ENCODE measurements around the gene ARHGAP25. TPM values are rescaled to one million over a fixed set of nuclear protein-coding genes. Genes with fewer than 3 reads are reported as not detected.

The ARHGAP25 gene
- total and polyA plus RNA-seq, 4 donors, result 3.5 to 7.0 (median 5.3) TPM

DNA sequence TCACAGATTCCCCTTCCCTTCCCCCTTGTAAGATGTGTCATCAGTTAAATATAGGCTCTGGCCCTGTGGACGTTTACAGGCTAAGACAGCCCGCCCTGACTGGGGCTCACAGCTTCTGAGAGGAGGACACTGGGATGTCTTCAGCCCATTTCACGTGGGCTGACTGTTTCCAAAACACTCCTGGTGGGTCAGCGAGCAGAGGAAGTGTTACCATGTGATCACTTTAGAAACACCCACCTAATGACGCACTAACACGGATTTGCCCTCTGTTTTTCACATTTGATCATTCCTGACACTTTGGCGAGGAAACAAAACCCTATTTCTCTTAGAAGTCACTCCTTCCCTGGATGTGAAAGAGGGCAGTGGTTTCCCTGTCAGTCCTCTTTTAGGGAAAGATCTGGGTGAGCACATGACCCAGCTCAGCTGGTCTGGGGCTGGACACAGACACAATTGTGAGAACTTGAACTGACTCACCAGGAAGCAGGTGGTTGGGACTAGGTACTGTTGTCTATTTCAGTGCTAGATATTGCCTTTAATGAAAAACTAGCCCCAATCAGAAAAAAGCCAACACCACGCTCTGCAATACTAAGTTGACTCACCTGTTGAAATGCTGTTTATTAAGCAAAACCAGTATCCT lies 97.7 kb downstream of the ARHGAP25 start:
- no peak for DNase-seq (ENCODE audit: low spot score)
- H3K27ac ChIP-seq (ENCODE audit: low read depth in 1 of 2, low read length in 2 of 2), result peak overlapping the region; percentile 58 to 68
- no peak overlapping the region for H3K4me3 ChIP-seq (ENCODE audit: low read depth in 1 of 3, low read length in 3 of 3)
- 62% methylated on average over 8 of the region's 8 CpGs for WGBS
- no peak for TF ChIP-seq GABPA (IDR thresholded peaks at IDR 0.05 in 1 of 2, conservative IDR thresholded peaks at IDR 0.05 in 1 of 2)
- no peak for TF ChIP-seq EGR1 (IDR thresholded peaks at IDR 0.05; ENCODE audit: low read depth in 2 of 2)
- TF ChIP-seq, protein P1, sequence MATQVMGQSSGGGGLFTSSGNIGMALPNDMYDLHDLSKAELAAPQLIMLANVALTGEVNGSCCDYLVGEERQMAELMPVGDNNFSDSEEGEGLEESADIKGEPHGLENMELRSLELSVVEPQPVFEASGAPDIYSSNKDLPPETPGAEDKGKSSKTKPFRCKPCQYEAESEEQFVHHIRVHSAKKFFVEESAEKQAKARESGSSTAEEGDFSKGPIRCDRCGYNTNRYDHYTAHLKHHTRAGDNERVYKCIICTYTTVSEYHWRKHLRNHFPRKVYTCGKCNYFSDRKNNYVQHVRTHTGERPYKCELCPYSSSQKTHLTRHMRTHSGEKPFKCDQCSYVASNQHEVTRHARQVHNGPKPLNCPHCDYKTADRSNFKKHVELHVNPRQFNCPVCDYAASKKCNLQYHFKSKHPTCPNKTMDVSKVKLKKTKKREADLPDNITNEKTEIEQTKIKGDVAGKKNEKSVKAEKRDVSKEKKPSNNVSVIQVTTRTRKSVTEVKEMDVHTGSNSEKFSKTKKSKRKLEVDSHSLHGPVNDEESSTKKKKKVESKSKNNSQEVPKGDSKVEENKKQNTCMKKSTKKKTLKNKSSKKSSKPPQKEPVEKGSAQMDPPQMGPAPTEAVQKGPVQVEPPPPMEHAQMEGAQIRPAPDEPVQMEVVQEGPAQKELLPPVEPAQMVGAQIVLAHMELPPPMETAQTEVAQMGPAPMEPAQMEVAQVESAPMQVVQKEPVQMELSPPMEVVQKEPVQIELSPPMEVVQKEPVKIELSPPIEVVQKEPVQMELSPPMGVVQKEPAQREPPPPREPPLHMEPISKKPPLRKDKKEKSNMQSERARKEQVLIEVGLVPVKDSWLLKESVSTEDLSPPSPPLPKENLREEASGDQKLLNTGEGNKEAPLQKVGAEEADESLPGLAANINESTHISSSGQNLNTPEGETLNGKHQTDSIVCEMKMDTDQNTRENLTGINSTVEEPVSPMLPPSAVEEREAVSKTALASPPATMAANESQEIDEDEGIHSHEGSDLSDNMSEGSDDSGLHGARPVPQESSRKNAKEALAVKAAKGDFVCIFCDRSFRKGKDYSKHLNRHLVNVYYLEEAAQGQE (IDR thresholded peaks at IDR 0.05), result no peak
- peak; percentile 9 for TF ChIP-seq SP1 (IDR thresholded peaks at IDR 0.05)
- TF ChIP-seq NR2F2 (IDR thresholded peaks at IDR 0.05), result peak; percentile 35
- peak; percentile 23 to 37 for TF ChIP-seq JUND (IDR thresholded peaks at IDR 0.05)
- TF ChIP-seq RXRA (IDR thresholded peaks at IDR 0.05), result peak in 1 of 2 donors; percentile 44
- TF ChIP-seq, protein P2, sequence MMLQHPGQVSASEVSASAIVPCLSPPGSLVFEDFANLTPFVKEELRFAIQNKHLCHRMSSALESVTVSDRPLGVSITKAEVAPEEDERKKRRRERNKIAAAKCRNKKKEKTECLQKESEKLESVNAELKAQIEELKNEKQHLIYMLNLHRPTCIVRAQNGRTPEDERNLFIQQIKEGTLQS (IDR thresholded peaks at IDR 0.05), result no peak
- TF ChIP-seq HNF4G (IDR thresholded peaks at IDR 0.05), result no peak
- no peak for TF ChIP-seq FOXA2 (IDR thresholded peaks at IDR 0.05)
- no peaks in the 10 kb centered on the region for H3K9me3 ChIP-seq (ENCODE audit: control insufficient read depth in 4 of 4, low read length in 3 of 4)
- H3K9ac ChIP-seq (ENCODE audit: low read depth in 1 of 2, low read length in 2 of 2), result no peak overlapping the region
- peaks cover 0 to 6% (median 2%) of the 10 kb centered on the region in 4 donors for H3K4me1 ChIP-seq (ENCODE audit: control insufficient read depth in 4 of 4, insufficient read depth in 4 of 4, low read length in 3 of 4)
- no peaks in the 10 kb centered on the region for H3K27me3 ChIP-seq (ENCODE audit: control insufficient read depth in 4 of 4, insufficient read depth in 4 of 4, low read length in 3 of 4)
- H3K36me3 ChIP-seq (ENCODE audit: control insufficient read depth in 4 of 4, insufficient read depth in 3 of 4, low read depth in 1 of 4, low read length in 3 of 4), result no peaks in the 10 kb centered on the region

DNA sequence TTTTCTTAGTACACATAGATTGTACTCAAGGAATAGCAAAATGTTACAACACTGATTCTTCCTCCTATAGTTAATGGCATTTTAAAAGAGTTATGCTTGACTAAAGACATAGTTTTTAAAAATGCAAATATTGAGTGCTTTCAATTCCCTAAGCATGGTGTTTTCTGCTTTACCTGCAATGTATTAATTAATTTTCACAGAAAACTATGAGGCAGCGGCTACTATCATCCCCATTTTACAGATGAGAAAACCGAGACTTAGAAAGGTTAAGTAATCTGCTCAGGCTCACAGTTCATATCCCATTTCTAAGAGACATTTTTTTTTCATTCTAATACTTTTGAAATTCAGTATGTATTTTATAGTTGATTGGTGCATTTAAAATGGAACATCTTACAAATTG lies 98.6 kb downstream of the ARHGAP25 start:
- Histone ChIP-seq H3K4me3 (ENCODE audit: low read depth in 1 of 3, low read length in 3 of 3) (no peak overlapping the region), H3K27ac (ENCODE audit: low read depth in 1 of 2, low read length in 2 of 2) (peak overlapping the region; percentile 58 to 68), H3K4me1 (ENCODE audit: control insufficient read depth in 4 of 4, insufficient read depth in 4 of 4, low read length in 3 of 4) (peaks cover 0 to 6% (median 2%) of the 10 kb centered on the region in 4 donors), H3K9ac (ENCODE audit: low read depth in 1 of 2, low read length in 2 of 2) (no peak overlapping the region), H3K36me3 (ENCODE audit: control insufficient read depth in 4 of 4, insufficient read depth in 3 of 4, low read depth in 1 of 4, low read length in 3 of 4) (no peaks in the 10 kb centered on the region), H3K27me3 (ENCODE audit: control insufficient read depth in 4 of 4, insufficient read depth in 4 of 4, low read length in 3 of 4) (no peaks in the 10 kb centered on the region), H3K9me3 (ENCODE audit: control insufficient read depth in 4 of 4, low read length in 3 of 4) (no peaks in the 10 kb centered on the region)
- DNase-seq (ENCODE audit: low spot score), result no peak
- TF ChIP-seq SP1 (IDR thresholded peaks at IDR 0.05) (no peak), RAD21 (IDR thresholded peaks at IDR 0.05) (no peak), TAF1 (conservative IDR thresholded peaks at IDR 0.05) (no peak), EGR1 (IDR thresholded peaks at IDR 0.05; ENCODE audit: low read depth in 2 of 2) (no peak), HNF4A (conservative IDR thresholded peaks at IDR 0.05) (no peak), HNF4G (IDR thresholded peaks at IDR 0.05) (no peak), YY1 (IDR thresholded peaks at IDR 0.05) (no peak), NR2F2 (IDR thresholded peaks at IDR 0.05) (no peak), FOXA2 (IDR thresholded peaks at IDR 0.05) (no peak), FOXA1 (IDR thresholded peaks at IDR 0.05) (no peak)
- TF ChIP-seq, protein P3, sequence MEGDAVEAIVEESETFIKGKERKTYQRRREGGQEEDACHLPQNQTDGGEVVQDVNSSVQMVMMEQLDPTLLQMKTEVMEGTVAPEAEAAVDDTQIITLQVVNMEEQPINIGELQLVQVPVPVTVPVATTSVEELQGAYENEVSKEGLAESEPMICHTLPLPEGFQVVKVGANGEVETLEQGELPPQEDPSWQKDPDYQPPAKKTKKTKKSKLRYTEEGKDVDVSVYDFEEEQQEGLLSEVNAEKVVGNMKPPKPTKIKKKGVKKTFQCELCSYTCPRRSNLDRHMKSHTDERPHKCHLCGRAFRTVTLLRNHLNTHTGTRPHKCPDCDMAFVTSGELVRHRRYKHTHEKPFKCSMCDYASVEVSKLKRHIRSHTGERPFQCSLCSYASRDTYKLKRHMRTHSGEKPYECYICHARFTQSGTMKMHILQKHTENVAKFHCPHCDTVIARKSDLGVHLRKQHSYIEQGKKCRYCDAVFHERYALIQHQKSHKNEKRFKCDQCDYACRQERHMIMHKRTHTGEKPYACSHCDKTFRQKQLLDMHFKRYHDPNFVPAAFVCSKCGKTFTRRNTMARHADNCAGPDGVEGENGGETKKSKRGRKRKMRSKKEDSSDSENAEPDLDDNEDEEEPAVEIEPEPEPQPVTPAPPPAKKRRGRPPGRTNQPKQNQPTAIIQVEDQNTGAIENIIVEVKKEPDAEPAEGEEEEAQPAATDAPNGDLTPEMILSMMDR (IDR thresholded peaks at IDR 0.05; ENCODE audit: low read depth, low read length, missing input control), result no peak
- TF ChIP-seq, protein P4, sequence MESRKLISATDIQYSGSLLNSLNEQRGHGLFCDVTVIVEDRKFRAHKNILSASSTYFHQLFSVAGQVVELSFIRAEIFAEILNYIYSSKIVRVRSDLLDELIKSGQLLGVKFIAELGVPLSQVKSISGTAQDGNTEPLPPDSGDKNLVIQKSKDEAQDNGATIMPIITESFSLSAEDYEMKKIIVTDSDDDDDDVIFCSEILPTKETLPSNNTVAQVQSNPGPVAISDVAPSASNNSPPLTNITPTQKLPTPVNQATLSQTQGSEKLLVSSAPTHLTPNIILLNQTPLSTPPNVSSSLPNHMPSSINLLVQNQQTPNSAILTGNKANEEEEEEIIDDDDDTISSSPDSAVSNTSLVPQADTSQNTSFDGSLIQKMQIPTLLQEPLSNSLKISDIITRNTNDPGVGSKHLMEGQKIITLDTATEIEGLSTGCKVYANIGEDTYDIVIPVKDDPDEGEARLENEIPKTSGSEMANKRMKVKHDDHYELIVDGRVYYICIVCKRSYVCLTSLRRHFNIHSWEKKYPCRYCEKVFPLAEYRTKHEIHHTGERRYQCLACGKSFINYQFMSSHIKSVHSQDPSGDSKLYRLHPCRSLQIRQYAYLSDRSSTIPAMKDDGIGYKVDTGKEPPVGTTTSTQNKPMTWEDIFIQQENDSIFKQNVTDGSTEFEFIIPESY (IDR thresholded peaks at IDR 0.05), result no peak
- TF ChIP-seq, protein P5, sequence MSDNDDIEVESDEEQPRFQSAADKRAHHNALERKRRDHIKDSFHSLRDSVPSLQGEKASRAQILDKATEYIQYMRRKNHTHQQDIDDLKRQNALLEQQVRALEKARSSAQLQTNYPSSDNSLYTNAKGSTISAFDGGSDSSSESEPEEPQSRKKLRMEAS (IDR thresholded peaks at IDR 0.05), result no peak
- WGBS, result 97% methylated on average over 2 of the region's 2 CpGs
